NCI-H2196 (cell line): Measurements from ENCODE around the gene IL22RA2.
"Not testable (repeated sequence)": the region's sequence is repeated elsewhere in the genome, so short reads cannot be mapped to it uniquely, and the experiment has no call there.

Experiments used
- DNase-seq: peaks from one replicate; lab custom pipeline; 2025; ENCODE audit not compliant: unreplicated experiment; lab: John Stamatoyannopoulos, UW

The IL22RA2 gene

GRCh38 chr6:137126875-137127485 is 46.5 kb downstream of the IL22RA2 start:
- no peak for DNase-seq

DNA sequence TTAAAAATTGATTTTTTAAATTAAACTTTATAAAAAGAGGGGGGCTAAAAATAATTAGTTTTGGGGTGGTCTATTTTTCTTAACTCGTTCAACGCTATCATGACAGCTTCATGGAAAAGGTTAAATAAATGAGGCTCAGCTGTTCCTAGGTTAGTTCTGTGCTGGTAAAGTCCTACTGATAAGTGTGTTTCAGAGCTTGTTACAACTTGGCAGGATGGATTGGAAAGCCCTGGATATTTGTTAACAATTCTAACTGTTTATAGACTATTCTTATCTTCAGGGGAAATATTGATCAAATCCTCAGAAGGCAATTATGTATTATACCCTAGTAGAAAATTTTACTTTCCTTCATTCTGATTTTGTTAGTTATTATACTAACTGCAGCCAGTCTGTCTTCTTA is 50.4 kb downstream of the IL22RA2 start:
- DNase-seq = no peak

- DNase-seq = no peak
Observed at GRCh38 chr6:137122612-137123011, 50.8 kb downstream of the IL22RA2 start.

- DNase-seq = no peak
Observed at GRCh38 chr6:137121401-137121997, 51.9 kb downstream of the IL22RA2 start.

DNA sequence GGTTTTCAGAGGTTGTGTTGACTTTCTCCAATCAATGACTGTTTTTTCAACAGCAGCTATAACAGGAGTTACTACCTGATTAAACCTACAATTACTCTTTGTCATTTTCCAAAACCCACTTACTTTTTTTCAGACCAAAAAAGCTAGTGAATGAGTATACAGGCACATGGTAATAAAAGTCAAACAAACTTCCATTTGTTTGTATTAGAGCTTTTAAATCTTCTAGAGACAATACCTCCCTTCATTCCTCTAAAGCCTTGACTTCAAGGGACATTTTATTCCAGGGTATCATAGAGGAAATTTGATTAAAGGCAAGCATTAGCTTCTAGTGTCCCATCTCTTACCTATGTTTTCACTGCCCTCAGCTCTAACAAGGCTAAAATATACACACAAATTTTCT is 52.7 kb downstream of the IL22RA2 start:
- no peak for DNase-seq

DNA sequence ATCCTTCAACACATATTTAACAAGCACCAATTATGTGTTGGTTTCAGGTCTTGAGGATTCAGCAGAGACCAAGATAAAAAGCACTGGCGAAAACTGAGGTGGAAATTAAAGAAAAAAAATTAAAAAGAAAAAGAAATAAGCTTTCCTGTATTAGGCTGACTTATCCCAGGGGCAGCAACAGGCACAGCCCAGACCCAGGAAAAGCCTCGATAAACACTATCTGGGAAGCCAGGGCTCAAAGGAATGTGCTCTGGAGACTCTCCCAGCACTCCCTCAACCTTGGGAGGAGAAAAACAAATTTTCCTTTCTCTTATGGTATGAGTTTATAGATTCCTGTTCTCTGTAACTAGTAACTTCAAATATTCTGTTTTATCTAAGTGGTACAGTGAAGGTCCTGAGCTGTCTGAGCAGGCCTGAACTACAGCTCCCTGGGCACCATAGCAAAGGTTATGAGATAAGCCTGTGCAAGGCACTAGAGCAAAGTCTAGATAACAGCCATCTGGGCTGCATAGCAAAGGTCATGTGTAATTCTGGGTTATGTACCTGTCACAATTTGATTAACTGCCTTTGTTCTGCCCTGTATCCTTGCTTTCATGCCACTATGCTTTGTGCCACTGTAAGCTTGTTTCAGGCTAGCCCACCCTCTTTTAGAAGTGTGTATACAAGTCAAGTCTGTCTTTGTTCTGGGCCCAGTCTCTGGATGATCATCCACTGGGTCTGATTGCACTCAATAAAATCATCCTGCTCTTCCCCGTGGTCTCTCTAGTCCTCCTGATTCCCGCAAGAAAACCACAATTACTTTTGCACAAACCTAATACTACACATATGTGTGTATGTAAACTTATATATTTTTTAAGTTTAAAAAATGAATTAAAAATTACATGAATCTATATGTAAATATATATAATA is 54.0 kb downstream of the IL22RA2 start:
- no peak for DNase-seq

DNA sequence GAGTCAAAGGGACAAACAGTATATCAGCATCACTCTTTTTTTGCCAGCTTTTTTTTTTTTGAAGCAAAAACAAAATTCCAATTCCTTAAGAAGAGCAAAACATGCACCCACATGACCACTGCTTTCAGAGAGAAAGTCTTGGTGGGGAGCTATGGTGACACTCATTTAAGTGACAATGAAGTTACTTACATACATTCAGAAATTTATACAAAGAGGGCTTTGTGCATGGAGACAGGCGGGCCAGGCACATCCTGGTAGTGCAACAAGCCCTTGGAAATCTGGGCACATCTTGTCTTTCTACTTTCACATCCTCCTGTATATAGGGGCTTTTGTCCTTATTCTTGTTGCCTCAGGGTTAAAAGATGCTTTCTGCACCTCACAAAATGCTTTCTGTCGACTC is 55.9 kb downstream of the IL22RA2 start:
- DNase-seq = no peak

GRCh38 chr6:137116807-137117206 is 56.6 kb downstream of the IL22RA2 start:
- no peak for DNase-seq

GRCh38 chr6:137115658-137116057 is 57.8 kb downstream of the IL22RA2 start:
- DNase-seq = peak; percentile 33

DNA sequence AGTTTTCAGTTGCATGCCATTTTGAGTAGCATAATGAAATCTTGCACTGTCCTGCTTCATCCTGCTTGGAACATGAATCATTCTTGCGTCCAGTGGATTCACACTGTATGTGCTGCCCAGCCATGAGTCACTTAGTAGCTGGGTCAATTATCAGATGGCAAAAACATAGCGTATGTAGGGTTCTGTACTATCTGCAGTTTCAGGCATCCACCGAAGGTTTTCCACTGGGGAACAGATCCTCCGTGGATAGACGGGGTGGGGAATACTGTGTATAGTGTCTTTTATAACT is 61.4 kb downstream of the IL22RA2 start:
- DNase-seq = no peak

DNA sequence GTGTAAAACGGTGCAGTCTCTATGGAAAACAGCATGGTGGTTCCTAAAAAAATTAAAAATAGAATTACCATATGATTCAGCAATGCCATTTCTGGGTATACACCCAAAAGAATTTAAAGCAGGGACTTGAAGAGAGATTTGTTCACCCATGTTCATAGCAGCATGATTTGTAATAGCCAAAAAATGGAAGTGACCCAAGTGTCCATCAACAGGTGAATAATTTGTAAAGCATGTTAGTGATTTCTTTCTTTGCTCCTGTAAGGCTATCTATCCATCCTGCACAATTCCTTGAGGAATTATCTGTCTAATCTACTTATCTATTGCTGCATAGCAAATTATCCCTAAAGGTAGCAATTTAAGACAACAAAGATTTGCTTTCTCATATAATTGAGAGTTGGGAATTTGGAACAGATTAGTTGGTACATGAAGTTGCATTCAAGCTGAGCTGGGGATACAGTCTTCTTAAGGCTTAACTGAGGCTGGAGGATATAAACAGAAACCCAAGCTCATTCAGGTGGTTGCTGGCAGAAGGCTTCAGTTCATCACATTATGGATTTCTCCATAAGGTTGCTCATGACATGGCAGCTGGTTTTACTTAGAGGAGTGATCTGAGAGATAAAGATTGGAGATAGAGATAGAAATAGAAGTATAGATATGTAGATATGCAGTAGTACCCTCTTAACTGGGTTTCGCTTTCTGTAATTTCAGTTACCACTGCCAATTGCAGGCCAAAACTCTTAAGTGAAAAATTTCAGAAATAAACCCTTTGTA is 62.0 kb downstream of the IL22RA2 start:
- DNase-seq = no peak

- no peak for DNase-seq
Observed at GRCh38 chr6:137107767-137108105, 65.7 kb downstream of the IL22RA2 start.

- DNase-seq = not testable (repeated sequence)
Observed at GRCh38 chr6:137107047-137107766, 66.2 kb downstream of the IL22RA2 start.

- no peak for DNase-seq
Observed at GRCh38 chr6:137106183-137106582, 67.3 kb downstream of the IL22RA2 start.

DNA sequence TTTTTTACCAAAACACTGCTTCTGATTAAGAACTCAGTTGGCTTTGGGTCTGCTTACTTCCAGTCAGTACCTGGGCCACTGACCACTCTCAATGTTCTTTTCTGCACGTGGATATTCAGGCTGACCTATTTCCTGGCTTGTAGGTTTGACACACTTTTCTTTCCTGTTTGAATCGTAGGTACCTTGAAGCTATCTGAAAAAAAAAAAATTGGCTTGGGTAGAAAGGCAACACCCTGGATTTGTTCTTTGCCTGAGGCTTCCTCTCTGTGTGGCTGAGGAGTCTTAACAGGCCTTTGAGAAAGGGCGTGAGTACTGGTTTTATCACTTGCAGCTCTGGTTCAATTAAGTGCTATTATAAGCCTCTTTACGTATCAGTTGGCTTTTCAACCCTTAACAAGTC is 68.1 kb downstream of the IL22RA2 start:
- DNase-seq = no peak

GRCh38 chr6:137104926-137105325 is 68.5 kb downstream of the IL22RA2 start:
- DNase-seq = no peak

DNA sequence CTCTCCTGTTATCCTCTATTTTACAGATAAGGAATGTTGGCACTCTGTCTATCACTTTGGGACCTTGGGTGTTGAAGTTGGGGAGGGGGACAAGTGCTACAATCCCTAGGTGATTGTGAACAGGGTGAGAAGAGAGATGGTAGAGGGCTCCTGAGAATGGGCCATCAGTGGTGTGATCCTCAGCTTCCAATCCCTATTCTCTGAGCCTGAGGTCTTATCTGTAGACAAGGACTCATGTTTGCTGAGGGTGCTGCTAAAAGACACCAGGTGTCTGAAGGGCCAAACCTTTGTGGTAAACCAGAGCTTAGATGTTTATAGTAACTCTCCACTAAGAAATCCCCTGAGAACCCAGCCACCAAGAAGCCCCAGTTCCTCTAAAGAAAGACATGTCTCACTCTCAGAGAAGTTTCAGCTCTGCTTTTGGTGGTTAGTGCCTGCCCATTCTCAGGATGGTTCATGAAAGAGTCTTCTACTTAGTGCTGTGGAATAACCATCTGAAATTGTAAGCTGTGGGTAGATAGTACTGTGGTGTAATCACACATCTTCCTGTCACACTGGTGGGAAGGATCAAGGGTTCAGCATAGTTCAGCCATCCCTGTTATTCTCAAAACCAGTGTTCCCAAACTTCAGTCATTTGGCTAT is 70.5 kb downstream of the IL22RA2 start:
- DNase-seq = no peak

DNA sequence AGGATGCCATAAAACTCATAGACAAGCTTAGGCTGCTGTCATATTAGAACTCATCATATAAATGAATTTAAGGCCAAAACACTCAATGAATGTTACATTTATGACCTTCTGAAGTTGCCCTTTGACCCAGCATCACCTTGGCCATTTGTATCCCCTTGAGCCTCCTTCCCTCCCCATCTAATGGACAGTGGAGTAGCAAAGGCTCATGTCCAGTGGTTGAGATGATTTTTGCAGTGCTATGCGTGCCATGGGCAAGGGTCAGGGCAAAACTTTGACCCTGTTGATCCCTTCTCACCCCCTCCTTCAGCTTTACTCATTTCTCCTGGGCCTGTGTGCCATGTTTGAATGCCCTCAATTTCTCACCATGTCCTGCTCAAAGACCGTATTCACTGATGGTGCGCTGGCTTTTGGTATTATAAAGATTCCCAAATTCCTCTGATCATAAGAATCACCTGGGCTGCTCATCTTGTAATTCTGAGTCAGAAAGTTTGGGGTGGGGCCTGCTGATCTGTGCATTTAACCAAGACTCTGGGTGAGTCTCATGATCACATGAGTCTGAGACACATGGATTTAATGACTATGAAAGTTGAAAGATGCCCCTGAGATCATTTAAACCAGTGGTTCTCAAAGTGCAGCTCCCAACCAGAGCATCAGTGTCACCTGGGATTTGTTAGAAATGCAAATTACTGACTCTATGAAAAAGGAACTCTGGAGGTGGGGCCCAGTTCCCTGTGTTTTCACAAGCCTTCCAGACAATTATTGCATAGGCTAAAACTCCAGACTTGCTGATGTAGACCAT is 71.2 kb downstream of the IL22RA2 start:
- DNase-seq = no peak

- no peak for DNase-seq
Observed at GRCh38 chr6:137099689-137100403, 73.6 kb downstream of the IL22RA2 start.
